ENCODE measurements around the gene ISG15. TPM values are rescaled to one million over a fixed set of nuclear protein-coding genes. Genes with fewer than 3 reads are reported as not detected.
"Not testable (repeated sequence)": the region's sequence is repeated elsewhere in the genome, so short reads cannot be mapped to it uniquely, and the experiment has no call there.

Gene ISG15
- total RNA-seq, 1 donor from 2014 or later: 148 TPM

GRCh38 chr1:1043411-1043810 lies 30.1 kb downstream of the ISG15 start:
- DNase-seq (ENCODE audit: low read depth): no peak

GRCh38 chr1:1043921-1044320 lies 30.6 kb downstream of the ISG15 start:
- DNase-seq (ENCODE audit: low read depth): no peak

DNA sequence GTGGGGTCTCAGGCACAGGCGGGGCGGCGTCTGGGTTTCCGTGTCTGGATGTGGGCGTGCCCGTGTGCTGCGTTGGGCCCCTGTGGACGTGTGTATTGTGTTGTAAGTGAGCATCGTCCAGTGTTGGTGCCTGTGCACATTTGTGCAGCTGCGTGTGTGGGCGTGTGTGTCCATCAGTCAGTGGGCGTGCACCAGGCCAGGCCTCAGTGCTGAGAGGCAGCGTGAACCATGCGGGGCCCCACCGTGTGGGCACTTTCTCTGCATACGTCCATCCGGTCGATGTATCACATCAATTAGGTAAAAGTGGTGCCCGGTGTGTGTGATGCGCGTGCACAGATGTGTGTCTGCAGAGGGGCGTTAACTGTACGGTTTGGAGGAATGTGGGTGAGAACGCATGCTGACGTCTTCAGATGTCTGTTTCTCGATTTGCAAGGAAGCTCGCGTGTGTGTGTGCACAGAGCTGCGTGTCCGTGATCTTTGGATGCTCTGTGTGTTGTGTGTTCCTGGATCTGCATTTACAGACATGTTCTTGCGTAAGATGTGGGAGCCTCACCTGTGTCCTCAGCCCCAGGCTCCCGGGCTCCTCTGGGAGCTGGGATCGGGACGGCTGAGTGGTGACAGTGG lies 31.3 kb downstream of the ISG15 start:
- no peak for DNase-seq (ENCODE audit: low read depth)

DNA sequence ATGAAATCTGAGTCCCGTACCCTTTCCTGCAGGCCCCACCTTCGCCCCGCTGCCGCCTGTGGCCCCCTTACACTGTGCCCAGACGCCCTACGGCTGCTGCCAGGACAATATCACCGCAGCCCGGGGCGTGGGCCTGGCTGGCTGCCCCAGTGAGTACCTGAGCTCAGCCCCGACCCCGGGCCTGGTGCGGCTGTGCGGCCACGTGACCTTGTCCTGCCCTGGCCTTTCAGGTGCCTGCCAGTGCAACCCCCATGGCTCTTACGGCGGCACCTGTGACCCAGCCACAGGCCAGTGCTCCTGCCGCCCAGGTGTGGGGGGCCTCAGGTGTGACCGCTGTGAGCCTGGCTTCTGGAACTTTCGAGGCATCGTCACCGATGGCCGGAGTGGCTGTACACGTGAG lies 31.8 kb downstream of the ISG15 start:
- no peak for DNase-seq (ENCODE audit: low read depth)

DNA sequence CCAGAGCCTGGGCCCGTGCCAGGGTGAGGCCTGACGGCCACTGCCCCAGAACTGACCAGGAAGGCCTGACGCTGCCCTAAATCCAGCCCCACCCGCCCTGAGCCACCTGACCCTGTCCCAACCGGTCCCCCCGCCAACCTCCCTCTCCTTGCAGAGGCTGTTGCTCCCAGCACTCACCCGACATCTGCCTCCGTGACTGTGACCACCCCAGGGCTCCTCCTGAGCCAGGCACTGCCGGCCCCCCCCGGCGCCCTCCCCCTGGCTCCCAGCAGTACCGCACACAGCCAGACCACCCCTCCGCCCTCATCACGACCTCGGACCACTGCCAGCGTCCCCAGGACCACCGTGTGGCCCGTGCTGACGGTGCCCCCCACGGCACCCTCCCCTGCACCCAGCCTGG lies 32.9 kb downstream of the ISG15 start:
- no peak for DNase-seq (ENCODE audit: low read depth)

- no peak for DNase-seq (ENCODE audit: low read depth)
These were observed 33.5 kb downstream of the ISG15 start for GRCh38 chr1:1046767-1047166.

- no peak for DNase-seq (ENCODE audit: low read depth)
These were observed 34.1 kb downstream of the ISG15 start for GRCh38 chr1:1047407-1047806.

DNA sequence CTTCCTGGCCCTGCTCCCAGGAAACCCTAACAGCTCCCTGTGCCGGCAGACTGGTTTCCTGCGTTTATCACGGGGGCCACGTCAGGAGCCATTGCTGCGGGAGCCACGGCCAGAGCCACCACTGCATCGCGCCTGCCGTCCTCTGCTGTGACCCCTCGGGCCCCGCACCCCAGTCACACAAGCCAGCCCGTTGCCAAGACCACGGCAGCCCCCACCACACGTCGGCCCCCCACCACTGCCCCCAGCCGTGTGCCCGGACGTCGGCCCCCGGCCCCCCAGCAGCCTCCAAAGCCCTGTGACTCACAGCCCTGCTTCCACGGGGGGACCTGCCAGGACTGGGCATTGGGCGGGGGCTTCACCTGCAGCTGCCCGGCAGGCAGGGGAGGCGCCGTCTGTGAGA lies 34.7 kb downstream of the ISG15 start:
- DNase-seq (ENCODE audit: low read depth): no peak

GRCh38 chr1:1048765-1049164 lies 35.5 kb downstream of the ISG15 start:
- DNase-seq (ENCODE audit: low read depth): no peak

DNA sequence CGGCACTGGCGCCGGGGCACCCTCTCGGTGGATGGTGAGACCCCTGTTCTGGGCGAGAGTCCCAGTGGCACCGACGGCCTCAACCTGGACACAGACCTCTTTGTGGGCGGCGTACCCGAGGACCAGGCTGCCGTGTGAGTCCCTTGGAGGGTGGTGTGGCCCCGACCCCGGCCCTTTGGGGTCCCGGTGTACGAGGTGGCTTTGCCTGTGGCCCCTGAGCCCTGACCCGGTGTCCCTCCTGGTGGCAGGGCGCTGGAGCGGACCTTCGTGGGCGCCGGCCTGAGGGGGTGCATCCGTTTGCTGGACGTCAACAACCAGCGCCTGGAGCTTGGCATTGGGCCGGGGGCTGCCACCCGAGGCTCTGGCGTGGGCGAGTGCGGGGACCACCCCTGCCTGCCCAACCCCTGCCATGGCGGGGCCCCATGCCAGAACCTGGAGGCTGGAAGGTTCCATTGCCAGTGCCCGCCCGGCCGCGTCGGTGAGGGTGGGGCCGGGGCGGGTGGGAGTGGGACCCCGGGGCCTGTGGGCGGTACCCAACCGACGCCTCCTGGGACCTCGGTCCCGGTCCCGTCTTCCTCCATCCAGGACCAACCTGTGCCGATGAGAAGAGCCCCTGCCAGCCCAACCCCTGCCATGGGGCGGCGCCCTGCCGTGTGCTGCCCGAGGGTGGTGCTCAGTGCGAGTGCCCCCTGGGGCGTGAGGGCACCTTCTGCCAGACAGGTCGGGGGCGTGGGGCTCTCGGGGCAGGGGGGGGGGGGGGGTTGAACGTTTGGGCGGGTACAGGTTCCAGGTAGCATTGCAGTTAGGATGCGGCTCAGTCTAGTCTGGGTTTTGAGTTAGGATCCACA lies 36.2 kb downstream of the ISG15 start:
- DNase-seq (ENCODE audit: low read depth): no peak

- DNase-seq (ENCODE audit: low read depth): no peak
These were observed 37.3 kb downstream of the ISG15 start for GRCh38 chr1:1050577-1051052.

DNA sequence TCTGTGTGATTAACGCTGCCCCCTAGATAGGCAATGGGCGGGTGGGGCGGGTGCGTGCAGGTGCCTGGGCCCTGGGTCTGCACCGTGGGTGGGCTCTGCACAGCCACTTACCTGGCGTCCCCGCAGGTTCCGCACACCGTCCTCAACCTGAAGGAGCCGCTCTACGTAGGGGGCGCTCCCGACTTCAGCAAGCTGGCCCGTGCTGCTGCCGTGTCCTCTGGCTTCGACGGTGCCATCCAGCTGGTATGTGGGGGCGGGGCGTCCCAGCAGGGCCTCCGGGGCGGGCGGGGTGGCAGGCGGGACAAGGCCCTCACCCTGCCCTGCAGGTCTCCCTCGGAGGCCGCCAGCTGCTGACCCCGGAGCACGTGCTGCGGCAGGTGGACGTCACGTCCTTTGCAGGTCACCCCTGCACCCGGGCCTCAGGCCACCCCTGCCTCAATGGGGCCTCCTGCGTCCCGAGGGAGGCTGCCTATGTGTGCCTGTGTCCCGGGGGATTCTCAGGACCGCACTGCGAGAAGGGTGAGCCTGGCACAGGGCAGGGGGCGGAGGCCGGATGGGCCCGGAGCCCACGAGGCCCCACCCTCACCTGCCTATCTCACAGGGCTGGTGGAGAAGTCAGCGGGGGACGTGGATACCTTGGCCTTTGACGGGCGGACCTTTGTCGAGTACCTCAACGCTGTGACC lies 38.0 kb downstream of the ISG15 start:
- DNase-seq (ENCODE audit: low read depth): no peak

GRCh38 chr1:1052003-1052840 lies 38.9 kb downstream of the ISG15 start:
- DNase-seq (ENCODE audit: low read depth): no peak

- no peak for DNase-seq (ENCODE audit: low read depth)
These were observed 39.7 kb downstream of the ISG15 start for GRCh38 chr1:1053022-1053421.

DNA sequence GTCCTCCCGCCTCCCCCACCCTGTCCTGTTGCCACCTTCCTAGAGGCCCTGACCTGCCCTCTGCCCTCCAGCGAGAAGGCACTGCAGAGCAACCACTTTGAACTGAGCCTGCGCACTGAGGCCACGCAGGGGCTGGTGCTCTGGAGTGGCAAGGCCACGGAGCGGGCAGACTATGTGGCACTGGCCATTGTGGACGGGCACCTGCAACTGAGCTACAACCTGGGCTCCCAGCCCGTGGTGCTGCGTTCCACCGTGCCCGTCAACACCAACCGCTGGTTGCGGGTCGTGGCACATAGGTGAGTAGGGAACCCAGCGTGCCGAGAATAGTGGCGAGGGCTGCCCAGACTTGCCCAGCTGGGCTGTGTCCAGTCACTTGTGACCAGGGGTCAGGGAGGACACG lies 40.4 kb downstream of the ISG15 start:
- DNase-seq (ENCODE audit: low read depth): no peak

- DNase-seq (ENCODE audit: low read depth): no peak
These were observed 40.9 kb downstream of the ISG15 start for GRCh38 chr1:1054099-1054700.

GRCh38 chr1:1054971-1055370 lies 41.7 kb downstream of the ISG15 start:
- no peak for DNase-seq (ENCODE audit: low read depth)

GRCh38 chr1:1055841-1056736 lies 42.8 kb downstream of the ISG15 start:
- DNase-seq (ENCODE audit: low read depth): no peak

DNA sequence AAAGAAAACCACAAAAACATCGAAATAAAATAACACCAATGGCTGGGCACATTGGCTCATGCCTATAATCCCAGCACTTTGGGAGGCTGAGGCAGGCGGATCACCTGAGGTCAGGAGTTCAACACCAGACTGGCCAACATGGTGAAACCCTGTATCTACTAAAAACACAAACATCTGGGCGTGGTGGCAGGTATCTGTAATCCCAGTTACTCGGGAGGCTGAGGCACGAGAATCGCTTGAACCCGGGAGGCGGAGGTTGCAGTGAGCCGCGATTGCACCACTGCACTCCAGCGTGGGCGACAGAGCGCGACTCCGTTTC lies 44.4 kb downstream of the ISG15 start:
- DNase-seq (ENCODE audit: low read depth): not testable (repeated sequence)
